Measurements from ENCODE around the gene SH3D21.
A peak's percentile ranks its signal among the peaks of the same experiment; 100 is the strongest.

The SH3D21 gene

GRCh38 chr1:36339215-36339614 lies 33.0 kb downstream of the SH3D21 start:
- no peak for DNase-seq

GRCh38 chr1:36339615-36340014 lies 33.4 kb downstream of the SH3D21 start:
- DNase-seq, result no peak

GRCh38 chr1:36341626-36342320 lies 35.6 kb downstream of the SH3D21 start:
- DNase-seq, result no peak

GRCh38 chr1:36342426-36343185 lies 36.4 kb downstream of the SH3D21 start:
- peak in 1 of 2 donors; percentile 16 for DNase-seq

- DNase-seq, result no peak
Measured at GRCh38 chr1:36343651-36344394, 37.7 kb downstream of the SH3D21 start.

- DNase-seq, result no peak
Measured at GRCh38 chr1:36344395-36344680, 38.2 kb downstream of the SH3D21 start.

- DNase-seq, result no peak
Measured at GRCh38 chr1:36345353-36345752, 39.2 kb downstream of the SH3D21 start.

GRCh38 chr1:36346741-36347370 lies 40.7 kb downstream of the SH3D21 start:
- no peak for DNase-seq

GRCh38 chr1:36349241-36349671 lies 43.1 kb downstream of the SH3D21 start:
- DNase-seq, result no peak

- DNase-seq, result no peak
Measured at GRCh38 chr1:36349839-36350238, 43.7 kb downstream of the SH3D21 start.

GRCh38 chr1:36350659-36351226 lies 44.6 kb downstream of the SH3D21 start:
- DNase-seq, result no peak

GRCh38 chr1:36351227-36351977 lies 45.2 kb downstream of the SH3D21 start:
- DNase-seq, result peak in 1 of 2 donors; percentile 6

- DNase-seq, result no peak
Measured at GRCh38 chr1:36352125-36352909, 46.1 kb downstream of the SH3D21 start.

GRCh38 chr1:36352910-36353878 lies 47.0 kb downstream of the SH3D21 start:
- no peak for DNase-seq

- DNase-seq, result no peak
Measured at GRCh38 chr1:36354486-36354885, 48.3 kb downstream of the SH3D21 start.

GRCh38 chr1:36355811-36356210 lies 49.6 kb downstream of the SH3D21 start:
- DNase-seq, result no peak

- DNase-seq, result no peak
Measured at GRCh38 chr1:36358514-36359084, 52.4 kb downstream of the SH3D21 start.

- no peak for DNase-seq
Measured at GRCh38 chr1:36359383-36359782, 53.2 kb downstream of the SH3D21 start.

- DNase-seq, result no peak
Measured at GRCh38 chr1:36359911-36360550, 53.9 kb downstream of the SH3D21 start.
